Activated CD4-positive, alpha-beta T cell treated with anti-CD3 and anti-CD28 coated beads for 24 hours (primary cell): ENCODE results near the gene TMPRSS6.

Experiments
- DNase-seq, 2 donors: peaks; one replicate each; pipeline ENCODE4 v3.0.0-alpha.2; 2020; ENCODE audit warnings: low read depth in 2 of 2

The TMPRSS6 gene

DNA sequence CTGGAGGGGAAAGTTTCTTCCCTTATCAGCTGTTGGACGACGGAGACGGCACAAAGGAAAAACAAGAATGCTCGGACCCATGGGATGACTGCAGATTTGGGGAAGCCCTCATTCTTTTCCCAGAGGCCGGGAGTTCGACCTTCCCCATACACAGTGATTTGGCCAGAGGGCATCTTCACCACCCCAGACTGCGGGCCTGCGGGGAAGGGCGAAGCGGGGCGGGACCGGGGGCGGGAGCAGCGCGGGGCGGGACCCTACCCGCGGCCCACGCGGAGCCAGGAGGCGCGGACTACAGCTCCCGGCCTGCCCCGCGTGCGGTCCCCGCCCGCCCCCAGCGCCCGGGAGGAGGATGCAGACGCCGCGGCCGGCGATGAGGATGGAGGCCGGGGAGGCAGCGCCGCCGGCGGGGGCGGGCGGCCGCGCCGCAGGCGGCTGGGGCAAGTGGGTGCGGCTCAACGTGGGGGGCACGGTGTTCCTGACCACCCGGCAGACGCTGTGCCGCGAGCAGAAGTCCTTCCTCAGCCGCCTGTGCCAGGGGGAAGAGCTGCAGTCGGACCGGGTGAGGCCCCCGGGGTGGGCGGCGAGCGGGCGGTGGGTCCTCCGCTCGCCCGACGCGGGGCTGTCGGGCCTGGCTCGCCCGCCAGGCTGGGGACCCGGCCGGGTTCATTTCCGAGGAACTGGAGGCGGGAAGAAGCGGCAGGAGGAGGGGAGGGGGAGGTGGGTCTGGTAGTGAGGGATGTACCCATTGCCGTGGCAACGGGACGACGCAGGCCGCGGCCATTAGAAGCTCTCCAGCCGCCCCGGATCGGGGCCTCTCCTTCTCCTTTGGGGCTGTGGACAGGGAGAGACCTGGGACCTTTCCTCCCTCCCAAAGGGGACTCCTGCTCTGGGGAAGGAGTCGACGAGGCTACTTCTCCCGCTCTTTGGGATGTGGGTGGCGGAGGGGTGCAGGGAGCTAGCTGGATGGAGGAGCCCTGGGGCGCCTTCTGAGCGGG is 57.8 kb downstream of the TMPRSS6 start, which contains the start of gene KCTD17:
Gene KCTD17 (plus strand): TSS at position 352 of the 995 bp plus-strand sequence. CDS start 19 bp downstream, at position 371.
- peak; percentile 63 to 71 for DNase-seq

DNA sequence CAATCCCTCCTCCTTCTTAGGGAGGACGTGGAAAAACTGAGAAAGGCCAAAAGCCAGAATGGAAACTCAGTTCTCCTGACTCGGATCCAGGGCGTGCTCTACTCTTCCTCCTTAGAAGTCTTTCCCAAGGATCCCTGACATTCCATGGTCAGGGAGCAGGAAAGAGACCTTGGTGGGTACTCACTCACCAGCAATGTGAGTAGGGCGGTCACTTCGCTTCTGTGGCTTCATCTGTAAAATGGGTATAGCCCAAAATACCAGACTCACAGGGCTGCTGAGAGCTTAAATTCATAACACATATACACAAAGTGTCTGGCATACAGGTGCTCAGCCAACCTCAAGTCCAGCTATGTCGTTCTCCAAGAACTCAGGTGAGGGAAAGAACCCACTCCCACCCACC is 58.6 kb downstream of the TMPRSS6 start:
- DNase-seq, result no peak

DNA sequence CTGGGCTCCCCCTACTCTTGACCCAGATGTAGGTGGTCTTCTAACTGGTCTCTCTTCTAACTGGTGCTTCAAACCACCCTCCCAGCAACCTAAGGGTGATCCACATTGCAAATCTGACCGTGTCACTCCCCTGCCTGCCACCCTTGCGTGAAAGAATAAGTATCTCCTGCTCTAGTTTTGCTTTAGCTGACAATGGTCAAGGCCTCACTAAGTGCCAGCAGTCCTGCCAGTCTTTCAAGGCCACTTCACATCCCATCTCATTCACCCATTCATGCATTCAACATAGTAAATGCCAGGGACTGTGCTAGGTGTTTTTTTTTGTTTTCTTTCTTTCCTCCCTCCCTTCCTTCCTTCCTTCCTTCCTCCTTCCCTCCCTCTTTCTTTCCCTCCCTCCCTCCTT is 60.3 kb downstream of the TMPRSS6 start:
- DNase-seq, result no peak

DNA sequence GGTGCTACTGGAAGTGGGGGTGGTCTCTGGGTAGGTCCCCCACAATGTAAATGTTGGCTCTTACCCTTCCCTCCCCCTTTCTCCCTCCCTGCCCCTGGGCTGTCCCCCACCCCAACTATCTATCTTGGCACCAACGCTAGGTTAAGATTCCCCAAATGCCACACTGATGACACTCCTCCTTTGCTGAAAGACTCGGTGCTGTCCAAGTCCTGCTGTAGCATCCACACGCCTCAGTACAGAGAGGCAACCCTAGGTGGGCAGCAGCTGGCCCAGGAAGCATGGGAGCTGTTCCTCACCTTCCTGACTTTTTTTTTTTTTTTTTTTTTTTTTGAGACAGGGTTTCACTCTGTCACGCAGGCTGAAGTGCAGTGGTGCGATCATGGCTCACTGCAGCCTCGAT is 61.4 kb downstream of the TMPRSS6 start:
- no peak for DNase-seq

DNA sequence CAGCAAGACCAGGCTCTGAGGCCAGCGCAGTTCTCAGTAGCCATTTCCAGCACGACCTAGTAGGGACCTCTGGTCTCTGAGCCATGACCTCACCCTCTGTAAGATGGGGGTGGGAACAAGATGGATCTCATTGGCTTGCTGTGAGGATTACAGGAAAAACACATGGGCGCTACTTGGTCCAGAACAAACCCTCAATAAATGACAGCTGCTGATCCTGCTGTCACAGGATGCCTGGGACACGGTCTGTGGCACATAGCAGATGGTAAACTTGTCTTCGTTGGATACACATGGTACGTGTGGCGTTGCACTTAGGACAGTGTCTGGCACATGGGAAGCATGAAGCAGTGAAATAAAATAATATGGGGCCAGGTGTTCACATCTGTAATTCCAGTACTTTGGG is 62.5 kb downstream of the TMPRSS6 start:
- DNase-seq, result no peak

DNA sequence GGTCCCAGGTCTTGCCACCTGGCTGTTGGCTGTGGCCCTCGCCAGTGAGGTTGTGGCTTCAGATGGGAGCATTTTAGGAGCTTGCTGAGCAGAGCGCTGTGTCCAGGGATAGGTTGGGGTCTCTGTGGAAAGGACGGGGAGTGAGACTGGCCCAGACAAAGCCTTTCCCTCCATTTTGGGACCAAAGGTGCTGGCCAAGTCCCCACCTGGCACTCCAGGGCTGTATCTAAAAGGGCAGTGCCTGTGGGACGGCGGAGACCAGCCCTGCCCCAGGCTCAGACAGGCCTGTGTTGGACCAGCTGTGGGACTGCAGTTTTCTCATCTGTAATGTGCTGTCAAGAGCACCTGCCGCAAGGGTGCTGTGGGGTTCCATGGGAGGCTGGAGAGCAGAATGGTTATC is 62.9 kb downstream of the TMPRSS6 start:
- no peak for DNase-seq

DNA sequence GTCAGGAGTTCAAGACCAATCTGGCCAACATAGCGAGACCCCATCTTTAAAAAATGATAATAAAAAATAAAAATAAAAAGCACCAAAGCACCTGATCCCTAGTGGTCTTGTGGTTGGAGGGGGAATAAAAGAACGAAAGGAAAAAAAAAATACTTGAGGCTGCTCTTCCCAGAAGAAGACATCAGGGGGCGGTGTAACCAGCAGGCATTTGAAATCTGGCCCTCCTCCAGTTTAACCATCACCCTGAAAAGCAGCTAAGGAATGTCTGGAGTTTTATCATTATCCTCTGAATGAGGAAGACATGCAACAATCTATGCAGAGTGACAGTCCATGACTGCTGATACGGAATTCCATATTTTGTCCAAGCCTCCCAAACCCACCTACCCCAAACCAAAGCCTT is 63.6 kb downstream of the TMPRSS6 start:
- no peak for DNase-seq

DNA sequence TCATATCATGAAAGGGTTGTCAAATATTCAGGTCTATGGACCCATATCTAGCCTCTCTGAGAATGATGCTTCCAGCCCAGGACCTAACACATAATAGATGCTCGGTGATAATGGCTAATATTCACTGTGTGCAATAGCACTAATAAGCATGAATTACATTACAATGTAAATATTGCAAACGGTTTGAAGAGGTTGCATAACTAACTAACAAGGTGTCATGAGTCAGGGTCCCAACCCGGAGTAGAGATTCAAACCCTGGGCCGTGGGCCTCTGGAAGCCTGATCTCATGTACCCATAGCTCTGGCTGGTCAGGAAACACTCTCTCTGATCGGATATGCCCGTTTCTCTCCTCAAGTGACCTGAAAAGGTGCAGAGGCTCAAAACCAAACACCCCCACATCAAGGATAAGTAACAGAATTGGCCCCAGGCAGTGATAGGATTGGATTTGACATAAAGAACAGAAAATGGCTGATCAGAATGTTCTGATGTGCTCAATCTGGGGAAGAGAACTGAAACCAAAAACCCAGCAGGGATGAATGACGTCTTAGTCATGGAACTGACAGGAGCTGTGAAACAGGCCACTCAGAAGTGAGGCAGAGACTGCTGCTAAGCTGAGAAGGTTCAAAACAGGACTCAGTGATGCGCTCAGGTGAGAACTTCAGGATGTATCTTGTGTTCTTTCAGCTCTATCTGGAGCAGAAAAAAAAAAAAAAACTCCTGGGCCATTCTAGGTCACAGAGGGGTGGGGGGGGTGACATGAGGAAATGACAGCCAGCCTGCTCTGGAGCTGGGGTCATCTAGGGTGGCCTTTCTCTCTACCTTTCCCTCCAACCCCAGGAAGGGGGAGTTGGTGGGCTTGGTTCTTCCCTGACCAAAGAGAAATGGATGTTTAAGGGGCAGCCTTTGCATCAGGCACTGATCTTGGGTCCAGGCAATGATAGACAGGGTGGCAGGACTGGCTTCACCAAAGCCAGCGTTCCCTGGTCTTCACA is 64.6 kb downstream of the TMPRSS6 start:
- peak in 1 of 2 donors; percentile 5 for DNase-seq

DNA sequence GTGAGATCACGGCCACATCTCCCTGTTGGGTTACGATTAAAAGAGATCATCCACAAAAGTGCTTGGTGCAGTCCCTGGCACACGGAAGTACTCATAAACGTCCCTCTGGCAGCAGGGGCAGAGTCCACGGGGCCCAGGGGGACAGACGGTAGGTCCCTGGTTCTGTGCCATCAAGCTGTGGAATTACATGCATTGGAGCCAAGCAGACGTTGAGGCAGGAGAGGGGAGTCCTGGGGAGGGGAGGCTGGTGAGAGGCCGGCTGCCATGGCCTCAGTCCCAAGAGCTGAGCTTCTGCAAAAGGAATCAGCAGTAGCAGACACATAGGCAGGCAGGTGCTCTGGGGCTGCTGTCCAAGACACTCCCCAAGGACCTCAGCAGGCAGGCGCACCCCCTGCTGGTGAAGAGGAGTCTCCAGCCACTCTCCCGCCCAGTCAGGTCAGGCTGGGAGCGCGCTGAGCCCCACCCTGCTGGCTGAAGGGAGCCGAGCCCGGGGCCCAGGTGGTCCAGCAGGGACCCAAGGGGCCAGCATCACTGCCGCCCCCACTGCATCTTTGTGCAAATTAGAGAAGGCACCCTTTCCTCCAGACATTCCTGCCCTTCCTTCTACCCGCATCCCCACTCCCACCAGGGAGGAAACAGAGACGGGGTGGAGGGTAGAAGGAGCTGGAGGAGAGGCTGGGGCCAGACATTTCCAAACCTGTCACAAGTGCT is 65.5 kb downstream of the TMPRSS6 start:
- peak; percentile 26 to 35 for DNase-seq

DNA sequence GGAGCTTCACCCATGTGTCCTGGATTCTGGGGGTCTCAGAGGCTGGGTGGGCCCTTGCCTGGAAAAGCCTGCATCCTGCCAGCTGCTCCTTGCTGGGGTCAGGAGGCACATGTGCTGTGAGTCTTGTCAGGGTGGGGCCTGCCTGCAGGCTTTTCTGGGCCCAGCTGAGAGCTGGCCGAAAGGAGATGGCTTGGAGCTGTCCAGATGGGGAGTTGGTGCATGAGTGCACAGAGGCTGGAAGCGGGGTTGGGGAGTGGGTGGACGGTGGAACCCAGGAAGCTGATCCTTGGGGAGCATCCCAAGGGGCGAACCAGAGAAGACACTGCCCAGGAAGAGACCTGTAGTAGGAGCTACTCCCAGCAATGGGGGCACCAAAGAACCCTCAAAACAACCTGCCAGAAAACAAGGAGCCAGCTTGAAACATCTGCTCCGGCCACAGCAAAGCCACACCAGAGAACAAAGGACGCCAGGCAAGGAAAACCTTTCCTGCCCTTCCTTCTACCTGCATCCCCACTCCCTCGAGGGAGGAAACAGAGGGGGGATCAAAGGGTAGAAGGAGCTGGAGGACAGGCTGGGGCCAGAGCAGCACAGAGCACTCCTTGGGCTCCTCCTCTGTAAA is 66.2 kb downstream of the TMPRSS6 start:
- no peak for DNase-seq

DNA sequence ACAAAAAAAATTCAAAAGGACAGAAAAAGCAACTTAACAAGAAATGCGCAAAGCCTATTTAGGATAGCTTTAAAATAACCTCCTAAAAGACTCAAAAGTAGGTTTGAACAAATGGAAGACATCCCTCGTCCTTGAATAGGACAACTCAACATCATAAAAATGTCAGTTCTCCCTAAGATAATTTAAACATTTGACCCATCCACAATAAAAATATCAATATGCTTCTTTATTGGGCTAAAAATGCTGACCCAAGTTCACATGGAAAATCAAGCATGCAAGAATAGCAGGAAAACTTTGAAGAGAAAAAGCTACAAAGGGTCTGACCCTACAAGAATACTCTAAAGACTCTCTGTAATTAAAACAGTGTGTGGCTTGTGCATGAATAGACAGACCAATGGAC is 70.0 kb downstream of the TMPRSS6 start:
- DNase-seq, result no peak

DNA sequence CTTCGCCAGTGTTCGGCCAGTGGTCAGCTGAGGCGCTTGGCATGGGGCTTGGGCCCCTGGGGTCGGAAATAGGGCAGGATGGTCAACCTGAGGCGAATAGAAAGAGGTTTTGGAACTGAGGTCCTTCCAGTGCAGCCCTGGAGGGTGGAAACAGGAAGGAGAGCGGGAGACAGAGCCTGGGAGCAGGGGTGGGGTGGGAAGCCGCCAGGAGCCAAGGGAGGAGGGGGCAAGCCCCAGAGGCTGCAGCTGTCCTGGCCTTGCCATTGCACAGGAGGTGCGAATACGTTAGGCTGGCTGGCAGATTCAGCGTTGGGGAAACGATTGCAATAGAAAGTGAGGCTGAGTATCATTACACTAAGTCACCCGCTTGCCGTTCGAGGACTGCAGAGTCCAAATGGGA is 71.8 kb downstream of the TMPRSS6 start:
- DNase-seq, result no peak

DNA sequence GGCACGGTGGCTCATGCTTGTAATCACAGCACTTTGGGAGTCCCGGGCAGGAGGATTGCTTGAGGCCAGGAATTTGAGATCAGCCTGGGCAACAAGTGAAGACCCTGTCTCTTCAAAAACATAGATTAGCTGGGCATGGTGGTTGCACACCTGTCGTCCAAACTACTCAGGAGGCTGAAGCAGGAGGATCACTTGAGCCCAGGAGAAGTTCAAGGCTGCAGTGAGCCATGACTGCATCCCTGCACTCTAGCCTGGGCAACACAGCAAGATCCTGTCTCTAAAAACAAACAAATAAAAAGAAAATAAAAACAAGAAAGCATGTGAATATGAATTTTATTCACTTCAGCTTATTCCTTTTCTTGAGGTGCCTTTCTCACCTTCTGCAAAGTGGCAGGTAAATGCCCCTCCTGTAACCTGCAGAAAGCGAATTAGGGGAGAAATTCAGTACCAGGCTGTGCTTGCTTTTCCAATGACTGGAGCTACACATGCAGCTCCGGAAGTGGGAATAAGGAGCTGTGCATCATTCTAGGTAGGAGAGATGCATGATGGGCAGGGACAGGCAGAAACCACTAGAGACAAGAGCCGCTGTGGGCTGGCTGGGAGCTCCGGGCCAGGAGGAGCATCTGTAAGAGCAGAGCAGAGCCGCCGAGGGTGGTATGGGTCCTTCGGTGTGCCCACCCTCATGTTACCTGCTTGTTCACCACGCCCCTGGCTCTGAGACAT is 72.7 kb downstream of the TMPRSS6 start:
- no peak for DNase-seq

DNA sequence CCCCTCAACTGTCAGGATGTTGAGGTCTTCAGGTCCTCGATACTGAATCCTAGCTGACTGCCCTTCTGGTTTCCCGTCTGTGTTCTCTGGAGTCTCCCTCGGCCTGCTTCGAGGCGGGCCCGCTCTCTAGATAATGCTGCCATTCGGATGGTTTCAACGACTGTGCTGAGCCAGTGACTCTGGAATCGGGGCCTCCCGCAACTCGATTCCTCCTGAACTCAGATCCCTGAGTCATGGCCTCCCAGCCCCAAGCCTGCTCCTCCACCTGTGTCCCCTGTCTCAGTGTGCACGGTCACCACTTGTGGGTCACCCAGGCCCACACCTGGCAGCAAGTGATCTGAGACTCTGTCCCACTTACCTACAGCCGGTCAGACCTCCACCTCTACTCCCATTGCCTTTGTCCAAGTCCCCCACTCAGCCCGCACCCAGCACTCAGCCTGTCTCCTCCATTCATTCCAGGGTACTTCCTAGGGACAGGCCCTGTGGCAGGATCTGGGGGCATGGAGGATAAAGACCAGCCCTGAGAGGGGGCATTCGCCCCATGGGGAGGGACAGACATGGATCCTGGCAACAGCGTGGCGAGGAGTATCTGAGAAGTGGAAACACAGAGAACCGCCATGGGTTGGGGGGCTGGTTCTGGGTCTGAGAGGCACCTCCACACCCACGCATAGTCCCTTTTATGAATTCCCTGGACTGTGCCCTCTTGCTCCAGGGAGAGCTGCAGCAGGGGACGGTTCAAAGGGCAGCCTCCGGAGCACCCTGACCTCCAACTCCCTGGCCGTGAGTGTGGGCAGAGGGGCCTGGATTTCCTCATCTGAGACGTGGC is 75.7 kb downstream of the TMPRSS6 start:
- no peak for DNase-seq

DNA sequence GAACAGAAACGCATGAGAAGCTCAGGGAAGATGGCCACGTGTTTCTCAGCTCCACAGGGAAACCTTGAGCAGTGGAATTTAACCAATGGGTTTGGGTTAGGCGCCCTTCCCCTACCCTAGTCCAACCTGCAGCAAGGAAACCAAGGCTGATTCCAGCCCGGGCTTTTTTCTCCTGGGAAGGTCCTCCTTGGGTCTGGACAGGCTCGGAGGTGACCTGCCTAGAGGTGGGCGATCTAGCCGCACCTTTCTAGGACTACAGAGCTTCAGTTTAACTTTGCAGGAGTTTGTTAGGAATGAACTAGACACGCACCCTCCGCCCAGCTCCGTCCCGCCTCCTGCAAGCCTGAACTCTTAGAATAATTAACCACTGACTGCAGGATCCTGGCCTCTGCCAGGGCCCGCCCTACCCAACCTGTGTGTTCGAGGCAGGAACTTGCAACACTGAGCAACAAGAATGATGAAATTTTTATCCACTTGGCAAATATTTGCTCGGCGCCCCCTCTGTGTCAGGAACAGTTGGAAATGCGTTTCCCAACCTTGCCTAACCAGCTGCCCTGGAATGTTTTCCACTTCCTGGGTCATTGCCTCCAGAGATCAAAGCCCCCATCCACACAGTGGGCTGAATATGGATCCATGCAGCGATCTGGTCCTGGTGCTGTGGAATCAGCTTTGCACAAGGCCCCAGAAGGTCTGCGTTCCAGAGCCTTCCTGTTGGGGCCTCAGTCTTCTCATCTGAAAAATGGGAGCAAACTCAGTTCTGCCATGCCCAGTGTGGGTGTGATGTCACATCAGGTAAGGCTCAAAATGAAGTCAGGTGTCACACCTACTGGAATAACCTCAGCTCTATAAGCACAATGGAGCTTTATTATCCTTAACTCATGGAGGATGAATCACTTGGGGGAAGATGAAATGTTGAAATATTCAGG is 76.7 kb downstream of the TMPRSS6 start:
- no peak for DNase-seq

DNA sequence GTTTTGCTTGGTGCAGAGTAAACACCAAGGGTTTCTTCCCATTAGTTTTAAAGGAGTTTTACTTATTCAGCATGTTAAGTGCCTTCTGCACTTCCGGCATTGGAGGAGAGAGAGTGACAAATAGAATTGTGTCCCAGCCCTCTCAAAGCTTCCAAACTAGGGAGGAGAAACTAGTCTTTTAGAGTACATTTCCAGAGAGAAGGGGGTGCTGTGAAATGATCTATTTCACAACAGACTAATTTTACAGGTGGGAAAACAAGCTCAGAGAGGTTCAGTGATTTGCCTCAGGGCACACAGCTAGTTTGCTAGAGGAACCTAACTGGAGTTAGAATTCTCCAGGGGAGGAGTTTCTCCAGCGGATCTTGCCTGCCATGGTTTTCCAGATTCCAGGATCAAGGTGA is 77.4 kb downstream of the TMPRSS6 start:
- no peak for DNase-seq

DNA sequence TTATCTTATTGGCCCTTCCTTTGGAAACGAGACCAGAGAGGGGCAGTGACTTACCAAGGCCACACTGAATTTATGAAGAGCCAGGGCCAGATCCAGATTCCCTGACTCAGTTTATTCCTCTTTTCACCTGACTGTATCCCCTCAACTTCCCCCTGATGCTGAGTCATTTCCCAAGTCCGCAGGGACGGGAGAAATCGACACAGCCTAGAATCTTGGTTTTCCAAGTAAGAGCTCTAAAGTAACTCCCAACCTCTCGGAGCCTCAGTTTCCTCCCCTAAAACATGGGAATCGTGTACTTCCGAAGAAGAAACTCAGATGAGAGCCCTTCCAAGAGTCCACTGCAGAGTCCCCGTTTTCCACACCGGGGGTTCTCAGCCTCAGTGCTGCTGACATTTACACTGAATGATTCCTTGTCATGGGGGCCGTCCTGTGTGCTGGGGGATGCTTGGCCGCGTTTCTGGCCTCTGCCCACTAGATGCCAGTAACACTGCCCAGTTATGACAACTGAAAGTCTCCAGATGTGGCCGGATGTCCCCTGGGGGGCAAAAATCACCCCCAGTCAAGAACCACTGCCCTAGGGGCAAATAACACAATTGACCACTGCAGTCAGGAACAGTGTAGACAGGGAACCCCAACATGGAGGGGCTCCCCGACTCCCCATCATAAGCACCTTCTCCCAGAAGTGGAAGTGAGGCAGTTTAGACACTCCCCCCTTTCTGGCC is 78.8 kb downstream of the TMPRSS6 start:
- no peak for DNase-seq
